NCI-H2029 treated with DMSO at 0.1 percent for 48 hours (cell line): ENCODE measurements around the gene LDLRAD4.

ENCODE experiments used
- DNase-seq: peaks from one replicate; lab custom pipeline; 2025; lab: John Stamatoyannopoulos, UW

Gene LDLRAD4

DNA sequence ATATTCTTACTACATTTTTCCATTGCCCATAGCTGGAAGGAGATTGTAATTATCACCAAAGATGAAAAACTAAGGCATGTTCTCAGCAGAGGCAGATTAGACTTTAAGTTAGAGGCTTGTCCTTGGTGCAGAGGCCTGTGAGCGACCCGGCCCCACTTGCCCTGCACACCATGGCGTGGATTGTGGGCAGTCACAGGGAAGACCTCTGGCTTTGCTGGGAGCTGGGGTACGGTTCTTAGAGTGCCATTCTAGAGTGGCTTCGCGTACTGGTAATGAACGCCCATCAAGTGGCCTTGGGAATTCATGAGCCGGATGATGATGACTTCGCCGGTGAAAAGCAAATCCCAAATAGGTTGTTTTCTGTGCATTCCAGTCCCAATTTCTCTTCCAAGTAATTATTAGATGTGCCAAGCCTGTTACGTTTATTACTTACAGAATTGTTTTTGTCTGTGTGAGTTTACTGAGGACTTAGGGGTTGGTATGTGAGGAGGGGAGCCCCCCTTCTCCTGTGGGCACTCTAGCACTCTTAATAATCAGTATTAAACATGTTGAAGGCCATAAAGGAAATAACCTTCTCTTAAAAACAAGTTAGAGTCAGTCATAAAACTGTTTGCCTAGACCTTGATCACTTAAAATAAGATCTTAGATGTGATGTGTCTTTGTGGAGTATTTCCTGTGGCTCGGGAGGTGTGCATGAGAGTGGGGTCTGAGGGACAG is 90.6 kb downstream of the LDLRAD4 start:
- no peak for DNase-seq

DNA sequence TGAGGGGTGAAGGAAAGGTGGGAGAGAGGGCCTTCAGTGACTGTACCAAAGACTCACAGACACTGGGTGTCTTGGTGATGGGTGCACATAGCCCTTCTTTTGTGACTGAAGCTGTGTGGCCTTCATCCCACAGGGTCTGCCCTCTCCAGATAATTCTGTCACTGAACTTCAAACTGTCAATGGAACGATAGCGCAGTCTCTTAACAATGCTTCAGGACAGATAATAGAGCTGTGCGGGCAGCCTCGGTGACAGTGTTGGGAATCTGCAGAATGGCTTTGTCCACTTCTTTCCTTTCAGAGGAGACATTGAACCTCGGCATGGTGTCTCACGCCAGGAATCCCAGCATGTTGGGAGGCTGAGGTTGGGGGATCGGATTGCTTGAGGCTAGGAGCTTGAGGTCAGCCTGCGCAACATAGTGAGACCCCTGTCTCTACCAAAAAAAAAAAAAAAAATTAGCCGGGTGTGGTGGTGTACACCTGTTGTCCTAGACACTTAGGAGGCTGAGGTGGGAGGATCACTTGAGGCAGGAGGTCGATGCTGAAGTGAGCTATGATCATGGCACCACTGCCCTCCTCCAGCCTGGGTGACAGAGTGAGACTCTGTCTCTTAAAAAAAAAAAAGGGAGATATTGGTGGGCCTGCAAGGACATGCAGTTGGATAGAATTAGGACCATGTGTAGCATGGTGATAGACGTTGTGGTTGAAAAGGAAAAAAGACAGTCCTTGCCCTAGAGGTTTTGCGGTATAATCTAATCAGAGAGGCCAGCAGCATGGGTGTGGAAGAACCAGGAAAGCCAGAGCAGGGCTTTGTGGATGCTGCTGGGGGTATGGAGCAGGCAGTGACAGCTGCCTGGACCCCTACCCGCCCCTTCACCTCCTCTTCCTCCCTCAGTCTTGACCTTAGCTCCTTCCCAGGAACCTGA is 91.4 kb downstream of the LDLRAD4 start:
- DNase-seq: no peak

DNA sequence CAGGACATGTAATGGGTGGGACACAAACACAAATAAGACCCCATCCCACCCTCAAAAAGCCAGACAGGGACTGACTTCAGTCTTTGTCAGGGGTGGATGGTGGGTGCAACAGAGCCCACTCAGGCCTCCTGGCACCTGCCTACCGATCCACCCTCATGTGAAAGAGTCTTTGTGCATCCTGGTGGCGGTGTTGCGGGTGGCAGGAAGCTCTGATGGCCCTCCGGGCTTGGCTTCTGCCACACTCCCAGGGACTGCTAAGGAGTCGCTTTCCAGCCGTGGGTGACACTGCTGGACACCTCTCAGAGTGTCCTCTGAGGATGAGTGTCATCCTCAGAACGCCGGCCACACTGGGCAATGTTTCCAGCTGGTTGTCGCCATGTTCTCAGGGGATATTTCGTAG is 92.6 kb downstream of the LDLRAD4 start:
- no peak for DNase-seq

DNA sequence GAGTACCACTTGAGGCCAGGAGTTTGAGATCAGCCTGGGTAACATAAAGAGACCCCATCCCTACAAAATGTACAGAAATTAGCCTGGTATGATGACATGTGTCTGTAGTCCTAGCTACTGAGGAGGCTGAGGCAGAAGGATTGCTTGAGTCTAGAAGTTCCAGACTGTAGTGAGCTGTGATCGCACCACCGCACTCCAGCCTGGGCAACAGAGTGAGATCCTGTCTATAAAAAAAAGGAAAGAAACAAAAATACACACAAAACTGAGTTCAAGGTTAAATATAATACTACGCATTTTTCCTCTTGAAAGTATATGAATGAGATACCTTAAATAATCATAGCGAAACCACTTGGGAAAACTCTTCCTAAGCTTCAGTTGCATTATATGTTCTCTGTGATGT is 94.0 kb downstream of the LDLRAD4 start:
- no peak for DNase-seq

DNA sequence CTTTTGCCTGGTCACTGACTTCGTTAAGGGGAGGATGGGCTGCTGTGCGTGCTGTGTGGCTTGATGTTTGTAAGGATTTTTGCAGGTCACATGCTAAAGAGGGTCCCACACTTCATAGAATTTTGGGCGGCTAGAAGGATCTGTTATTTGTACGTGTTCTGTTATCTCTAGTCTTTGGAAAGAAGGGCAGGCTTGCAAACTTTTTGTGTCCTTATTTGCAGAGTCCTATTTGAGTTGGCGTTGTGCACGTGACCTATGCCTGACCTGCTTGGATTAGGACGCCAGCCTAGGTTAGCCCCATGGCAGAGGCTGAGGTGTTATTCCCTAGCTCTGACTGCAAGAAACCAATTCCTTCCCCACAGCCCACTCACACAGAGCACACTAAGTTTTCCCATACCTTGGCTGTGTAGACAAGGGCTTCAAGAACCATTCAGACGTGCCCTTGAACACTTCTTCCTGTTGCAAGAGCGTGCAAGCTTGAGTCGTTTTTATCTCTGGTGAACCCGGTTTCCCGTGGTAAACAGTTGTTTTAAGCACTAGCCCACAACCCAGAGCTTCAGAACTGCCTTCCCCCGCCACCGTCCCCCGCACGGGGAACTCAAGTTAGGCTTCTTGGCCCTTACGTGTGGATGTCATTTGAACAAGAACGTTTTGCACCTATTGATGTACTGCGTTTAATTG is 94.6 kb downstream of the LDLRAD4 start:
- no peak for DNase-seq

DNA sequence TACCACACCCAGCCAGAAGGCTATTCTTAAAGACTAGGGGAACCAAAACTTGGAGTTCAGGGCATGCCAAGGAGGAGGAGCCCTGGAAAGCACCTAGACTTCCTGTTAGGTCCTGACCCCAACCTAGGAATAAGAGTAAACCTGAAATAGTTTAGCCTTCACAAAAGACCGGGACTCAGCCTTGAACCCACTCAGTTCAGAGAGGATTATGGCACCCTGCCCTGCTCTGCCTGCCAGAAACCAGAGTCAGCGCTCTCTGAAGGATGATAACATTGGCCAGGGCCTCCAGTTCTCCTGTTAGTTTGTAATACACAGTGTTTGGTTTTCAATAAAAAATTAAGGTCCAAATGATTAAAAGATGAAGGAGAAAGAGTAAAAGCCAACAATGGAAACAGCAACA is 96.4 kb downstream of the LDLRAD4 start:
- no peak for DNase-seq

DNA sequence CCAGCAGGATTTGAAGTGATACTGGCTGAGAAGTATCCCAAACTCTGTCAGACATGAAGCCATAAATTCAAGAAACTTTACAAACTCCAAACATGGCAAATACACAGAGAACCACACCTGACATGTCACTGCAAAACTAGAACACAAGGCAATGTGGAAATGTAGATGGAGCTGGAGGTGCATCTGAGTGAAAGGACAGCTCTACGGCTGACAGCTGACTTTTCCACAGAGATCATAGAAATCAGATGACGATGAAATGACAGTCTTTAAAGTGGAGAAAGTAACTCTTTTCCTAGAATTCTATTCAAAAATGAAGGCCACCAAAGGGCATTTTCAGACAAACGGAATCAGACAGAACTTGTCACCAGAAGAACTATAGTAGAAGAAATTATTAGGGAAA is 97.5 kb downstream of the LDLRAD4 start:
- no peak for DNase-seq

DNA sequence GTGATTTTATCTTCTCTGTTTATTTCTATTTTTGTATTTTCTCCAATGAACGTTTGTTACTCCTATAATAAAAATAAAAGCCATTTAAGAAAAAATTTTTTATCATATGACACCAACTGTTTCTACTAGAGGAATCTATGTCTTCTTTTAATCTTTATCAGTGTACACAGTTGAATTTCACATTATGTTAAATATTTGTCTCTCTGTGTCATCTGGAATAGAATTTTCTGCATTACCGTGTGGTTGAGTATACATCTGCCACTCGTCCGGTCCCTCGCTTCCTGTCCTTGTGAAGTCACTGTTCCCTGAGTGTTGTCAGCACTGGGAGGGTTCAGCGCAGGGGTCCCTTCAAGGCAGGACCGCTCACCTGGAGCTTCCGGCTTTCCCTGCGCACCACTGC is 99.2 kb downstream of the LDLRAD4 start:
- no peak for DNase-seq

DNA sequence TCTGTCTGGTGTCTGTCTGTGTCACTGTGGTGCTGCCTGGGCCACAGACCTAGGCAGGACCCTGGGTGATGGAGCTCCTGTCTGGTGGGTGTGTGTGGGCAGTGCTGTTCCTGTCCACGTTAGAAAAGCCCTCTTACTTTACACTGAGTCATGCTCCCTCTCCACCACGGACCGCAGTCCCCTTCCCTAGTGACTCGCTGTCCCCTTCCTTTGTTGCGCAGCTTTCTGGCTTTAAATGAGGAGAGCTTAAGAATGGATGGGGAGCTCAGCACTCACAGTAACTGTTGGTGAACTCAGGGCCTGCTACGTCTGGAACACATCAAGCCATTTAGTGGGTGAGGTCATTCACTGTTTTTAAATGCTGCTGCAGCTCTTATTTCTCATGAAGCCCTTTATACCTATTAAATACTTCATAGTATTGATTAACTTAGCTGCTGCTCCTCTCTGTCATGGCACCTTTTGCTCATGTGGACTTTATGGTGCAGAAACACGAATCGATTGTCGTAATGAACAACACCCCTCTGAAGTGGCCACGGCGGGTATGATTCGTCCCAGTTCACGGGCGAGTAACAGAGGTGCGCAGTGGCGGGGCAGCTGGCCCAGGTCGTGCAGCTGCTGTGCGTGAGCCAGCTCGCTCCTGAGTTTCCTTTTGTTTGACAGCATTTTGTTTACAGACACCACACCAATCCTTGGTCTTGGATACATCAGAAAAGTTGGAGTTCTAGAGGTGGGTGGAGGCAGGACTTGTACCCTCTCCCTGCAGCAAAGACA is 100.4 kb downstream of the LDLRAD4 start:
- DNase-seq: no peak

DNA sequence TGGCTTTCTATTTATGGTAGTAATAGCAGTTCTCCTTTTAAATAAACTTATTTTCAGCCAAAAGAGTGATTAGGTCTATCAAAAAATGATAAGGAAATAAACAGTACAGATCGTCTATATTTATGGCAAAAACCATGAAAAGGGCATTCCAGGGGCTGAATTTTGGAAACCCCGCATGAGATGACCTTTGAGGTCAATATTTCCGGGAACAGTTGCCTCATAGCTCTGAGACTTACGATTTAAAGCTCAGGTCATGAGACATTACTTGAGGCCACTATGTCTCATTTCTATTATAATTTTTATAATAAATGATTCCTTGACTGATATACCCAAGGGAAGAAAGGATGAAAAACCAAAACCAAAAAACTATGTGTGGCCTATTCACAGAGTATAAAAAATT is 101.1 kb downstream of the LDLRAD4 start:
- DNase-seq: no peak

DNA sequence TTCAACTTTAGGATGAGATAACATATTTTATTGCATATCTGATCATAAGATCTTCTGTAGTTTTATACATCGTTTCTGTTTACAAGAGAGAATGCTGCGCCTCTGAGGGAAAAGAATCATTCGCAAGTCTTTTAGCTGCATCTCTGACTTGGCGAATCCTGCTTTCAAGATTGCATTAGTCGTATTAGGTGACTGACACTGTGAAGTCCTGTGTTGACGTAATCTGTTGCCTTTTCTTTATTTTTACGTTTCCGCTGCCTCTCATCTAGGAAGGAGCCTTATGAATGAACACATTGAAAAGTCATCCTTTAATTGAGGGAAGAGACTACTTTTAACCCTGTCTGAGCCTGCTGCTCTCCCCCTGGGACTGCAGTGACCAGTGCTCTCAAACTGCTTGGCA is 101.5 kb downstream of the LDLRAD4 start:
- DNase-seq: no peak

DNA sequence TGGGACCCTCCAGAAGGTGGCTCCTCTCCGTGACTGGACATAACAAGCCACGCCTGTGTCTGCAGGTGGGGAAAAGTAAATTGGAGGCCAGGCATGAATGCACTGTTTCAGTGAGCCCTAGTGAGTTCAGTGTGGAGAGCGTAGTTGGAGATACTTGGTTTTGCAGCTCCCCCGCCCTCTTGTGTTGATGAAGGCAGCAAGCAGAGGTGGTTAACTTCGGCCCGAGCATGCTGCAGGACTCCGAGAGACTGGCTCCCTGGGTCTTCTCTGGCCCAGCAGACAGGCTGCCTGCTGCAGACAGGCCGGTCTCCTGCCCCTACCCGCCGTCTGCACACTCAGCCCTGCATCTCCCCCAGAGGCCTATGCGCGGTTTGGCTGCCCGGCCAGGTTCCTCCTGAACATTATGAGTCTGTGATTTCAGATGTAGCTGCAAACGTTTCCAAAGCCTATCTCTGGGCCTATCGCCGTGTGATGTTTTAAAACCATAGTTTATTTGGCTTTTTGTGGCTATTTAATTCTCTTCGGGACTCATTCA is 102.4 kb downstream of the LDLRAD4 start:
- DNase-seq: no peak

DNA sequence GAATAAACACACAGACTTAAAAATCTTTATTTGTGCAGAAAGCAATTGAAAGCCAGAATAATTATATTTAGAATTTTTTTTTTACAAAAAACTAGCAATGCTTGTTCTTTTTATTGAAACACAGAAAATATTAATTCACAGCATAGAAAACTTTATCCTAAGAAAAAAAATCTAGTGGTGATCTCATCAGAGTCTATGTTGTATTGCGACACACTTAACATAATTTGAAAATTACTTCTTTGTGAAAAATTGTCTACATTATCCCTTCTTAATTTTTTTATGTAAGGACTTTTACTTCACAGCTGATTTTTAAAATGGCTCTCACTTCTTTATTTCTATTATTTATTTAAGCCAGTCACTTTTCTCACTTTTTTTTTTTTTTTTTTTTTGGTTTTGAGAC is 103.4 kb downstream of the LDLRAD4 start:
- DNase-seq: no peak

DNA sequence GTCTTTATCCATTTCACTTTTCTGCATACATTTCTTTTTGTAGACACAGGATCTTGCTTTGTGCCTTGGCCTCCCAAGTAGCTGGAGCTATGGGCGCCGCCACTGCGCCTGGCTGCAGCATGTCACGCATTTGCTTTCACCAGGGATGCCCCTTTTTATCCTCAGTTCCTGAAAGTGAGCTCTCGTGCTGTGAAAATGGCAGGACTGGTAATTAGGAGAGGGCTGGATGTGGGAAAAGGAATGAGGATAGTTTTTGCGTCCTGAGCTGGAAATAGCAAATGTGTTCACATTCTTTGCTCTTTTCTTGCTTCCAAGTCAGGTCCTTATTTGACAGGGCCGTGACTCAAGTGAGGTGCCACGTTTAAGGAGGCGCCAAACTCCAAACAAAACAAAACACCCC is 104.6 kb downstream of the LDLRAD4 start:
- no peak for DNase-seq

DNA sequence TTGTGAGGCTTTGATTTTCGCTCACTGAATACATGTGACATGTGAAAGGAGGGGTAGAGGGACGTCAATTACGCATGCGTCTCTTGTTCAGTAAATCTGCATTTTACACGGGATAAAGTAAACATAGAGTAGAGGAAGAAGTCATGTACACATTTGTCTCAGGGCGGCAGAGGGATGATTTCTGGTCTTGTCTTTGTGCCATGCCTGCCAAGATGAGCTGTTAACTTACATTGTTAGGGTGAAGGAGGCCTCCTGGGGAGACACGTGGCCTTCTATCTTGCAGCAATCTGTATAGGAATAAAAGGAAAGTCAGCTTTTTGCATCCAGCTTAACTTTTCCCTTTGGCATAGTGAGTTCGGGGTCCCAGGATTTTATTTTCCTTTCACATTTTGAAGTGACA is 106.3 kb downstream of the LDLRAD4 start:
- no peak for DNase-seq

DNA sequence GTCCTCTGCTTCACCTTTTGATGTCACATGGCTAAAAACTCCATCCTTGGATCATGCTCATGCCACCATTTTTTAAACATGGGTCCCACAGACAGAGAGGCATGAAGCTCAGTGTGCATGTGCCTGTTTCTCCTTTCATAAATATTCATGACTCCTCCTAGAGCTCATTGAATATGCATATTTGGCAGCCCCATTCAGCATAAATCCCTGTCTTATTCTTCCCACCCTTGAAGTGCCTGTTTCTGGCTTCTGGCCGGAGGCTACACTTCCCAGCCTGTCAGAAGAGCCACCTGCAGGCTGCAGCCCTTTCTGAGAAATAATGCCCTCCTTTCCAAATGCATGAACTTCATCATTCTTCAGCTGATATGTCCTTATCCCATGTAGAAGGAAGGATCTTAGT is 109.7 kb downstream of the LDLRAD4 start:
- DNase-seq: no peak

DNA sequence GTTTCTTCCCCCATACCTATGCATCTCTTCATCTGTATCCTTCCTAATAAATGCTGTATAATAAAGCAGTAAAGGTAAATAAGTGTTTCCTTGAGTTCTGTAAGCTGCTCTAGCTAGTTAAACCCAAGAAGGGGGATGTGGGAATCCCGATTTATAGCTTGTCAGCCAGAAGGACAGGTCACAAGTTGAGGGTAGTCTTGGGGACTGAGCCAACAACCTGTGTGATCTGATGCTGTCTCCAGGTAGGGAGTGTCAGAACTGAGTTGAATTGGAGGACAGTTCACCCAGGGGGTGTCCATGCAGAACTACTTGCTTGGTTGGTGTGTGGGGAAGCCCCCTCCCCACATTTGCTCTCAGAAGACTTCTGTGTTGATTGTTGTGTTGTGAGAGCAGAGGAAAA is 112.4 kb downstream of the LDLRAD4 start:
- DNase-seq: no peak

DNA sequence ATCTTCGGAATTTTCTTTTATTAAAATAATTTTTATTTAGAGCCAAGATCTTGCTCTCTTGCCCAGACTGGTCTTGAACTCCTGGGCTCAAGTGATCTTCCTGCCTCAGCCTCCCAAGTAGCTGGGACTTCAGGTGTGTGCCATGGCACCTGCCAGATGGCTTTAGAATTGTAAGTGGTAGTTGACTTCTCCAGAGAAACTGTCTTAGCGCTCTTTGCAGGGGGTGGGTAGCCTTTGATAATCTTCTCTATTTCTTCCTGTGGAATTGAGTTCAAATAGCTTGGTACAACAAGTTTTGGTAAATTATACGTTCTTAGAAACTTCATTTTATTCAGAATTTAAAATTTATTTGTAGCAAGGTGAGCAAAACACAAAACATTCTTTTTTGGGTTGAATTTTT is 113.3 kb downstream of the LDLRAD4 start:
- DNase-seq: no peak

DNA sequence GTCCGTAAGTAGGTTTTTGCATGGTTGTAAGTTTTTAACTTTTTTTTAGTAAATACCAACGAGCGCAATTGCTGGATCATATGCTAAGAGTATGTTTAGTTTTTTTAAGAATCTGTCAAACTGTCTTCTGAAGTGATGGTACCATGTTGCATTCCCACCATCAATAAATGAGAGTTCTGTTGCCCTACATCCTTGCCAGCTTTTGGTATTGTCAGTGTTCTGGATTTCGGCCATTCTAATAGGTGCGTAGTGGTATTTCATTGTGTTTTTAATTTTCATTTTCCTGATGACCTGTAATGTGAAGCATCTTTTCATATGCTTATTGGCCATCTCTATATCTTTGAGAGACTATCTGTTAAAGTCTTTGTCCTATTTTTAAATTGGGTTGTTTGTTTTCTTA is 114.3 kb downstream of the LDLRAD4 start:
- DNase-seq: no peak

DNA sequence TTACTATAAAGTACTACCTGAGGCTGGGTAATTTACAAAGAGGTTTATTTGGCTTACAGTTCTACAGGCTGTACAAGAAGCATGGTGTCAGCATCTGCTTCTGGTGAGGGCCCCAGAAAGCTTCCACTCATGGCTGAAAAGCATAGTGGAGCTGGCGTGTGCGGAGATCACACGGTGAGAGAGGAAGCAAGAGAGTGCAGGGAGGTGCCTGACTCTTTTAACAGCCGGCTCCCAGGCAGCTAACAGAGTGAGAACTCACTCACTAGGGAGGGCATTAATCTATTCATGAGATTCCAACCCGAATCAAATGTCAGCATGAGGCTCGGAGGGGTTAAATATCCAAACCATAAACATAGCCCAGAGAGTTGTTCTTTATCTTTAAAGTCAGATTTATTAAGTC is 117.3 kb downstream of the LDLRAD4 start:
- DNase-seq: no peak

DNA sequence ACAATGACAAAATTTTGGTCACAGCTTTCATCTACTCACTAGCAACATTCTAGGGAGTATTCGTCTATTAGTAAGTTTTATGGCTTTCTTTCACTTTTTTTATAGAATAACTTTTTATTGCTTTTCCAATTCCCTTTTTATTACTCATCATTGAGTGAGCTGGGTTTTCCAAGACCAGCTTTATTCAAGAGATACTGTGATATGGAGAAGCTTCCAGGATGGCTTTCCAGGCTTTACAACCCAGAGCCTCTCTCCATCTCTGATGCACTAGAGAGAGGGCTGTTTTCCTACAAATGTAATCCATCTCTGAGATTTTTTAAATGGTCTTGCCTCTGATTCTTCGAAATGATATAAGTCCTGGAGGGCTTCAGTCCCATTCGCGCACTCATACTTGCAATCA is 118.3 kb downstream of the LDLRAD4 start:
- no peak for DNase-seq

DNA sequence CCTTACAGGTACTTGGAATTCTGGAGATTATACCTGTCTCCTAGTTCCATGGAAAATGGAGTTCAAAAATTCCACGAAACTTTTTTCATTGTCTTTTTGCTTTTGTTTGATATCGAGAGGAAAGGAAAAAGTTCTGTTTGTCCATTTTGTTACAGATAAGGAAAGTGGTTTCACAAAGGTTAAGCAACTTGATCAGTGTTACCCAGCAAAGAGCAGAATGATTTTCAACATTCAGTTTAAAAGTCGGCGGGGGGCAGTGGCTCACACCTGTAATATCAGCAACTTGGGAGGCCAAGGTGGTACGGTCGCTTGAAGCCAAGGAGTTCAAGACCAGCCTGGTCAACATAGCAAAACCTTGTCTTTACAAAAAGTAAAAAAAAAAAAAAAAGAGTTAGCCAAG is 118.8 kb downstream of the LDLRAD4 start:
- no peak for DNase-seq
